GM18526 (cell line): ENCODE measurements around the gene KLHL29.

Experiments used
- POLR2A ChIP-seq: IDR thresholded peaks from 3 replicates; pipeline ENCODE4 v1.6.1; 2011; ENCODE audit not compliant: insufficient read length; ENCODE audit errors: extremely low read depth

The KLHL29 gene

GRCh38 chr2:23385351-23385747 is 370 bp downstream of the KLHL29 start:
- TF ChIP-seq POLR2A, result no peak

GRCh38 chr2:23385748-23386338 is 864 bp downstream of the KLHL29 start:
- TF ChIP-seq POLR2A, result no peak

DNA sequence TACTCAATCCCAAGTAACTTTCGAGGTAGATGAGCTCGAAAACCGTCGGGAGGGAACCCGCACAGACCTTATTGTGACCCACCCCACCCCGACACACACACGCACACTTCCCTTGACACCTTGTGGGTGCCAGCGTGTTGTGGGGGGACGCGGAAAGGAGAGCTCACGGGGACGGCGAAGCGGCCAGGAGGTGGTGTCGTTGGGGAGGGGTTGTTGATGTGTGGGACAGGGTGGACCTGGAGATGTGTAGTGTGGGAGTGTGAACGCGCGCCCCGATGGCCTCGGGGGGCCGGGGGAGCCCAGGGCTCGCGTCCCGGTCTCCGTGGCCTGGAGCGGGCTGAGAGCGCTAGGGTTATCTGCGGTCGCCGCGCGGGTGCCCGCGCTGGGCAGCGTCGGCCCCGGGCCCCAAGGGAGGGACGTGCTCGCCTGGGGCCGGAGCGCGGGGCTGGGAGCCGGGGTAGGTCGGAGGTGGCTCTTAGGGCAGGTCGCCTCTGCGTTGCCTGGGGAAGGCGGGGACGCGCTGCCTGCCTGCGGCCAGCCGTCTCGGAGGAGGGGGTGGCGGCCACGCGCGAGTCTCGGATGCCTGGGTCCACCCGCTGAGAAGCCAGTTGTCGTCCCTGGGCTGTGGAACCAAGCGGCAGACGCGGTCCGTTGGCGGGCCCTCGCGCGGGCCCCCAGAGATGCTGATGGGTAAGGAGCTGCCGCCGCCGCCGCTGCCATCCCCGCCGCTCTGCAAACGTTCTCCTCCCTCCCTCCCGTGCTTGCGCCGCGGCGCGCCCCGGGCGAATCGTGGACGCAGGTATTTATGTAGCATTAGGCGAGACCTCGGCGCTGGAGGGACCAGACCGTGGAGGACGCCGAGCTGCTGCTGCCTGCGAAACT is 1.6 kb downstream of the KLHL29 start:
- TF ChIP-seq POLR2A, result no peak

DNA sequence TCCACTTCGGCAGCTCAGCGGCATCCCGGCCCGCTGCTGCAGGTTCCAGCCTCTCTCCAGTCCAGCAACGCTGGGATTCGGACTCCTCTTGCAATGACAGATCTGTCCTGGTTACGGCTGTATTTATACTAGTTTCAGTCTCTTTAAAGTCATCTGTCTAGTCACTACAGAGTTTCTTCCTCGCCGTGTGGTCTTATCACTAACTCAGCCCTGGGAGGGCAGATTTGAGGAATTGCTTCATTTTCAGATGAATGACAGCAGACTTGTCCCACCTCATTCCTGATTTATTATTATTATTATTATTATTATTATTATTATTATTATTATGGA is 2.2 kb downstream of the KLHL29 start:
- TF ChIP-seq POLR2A, result no peak

DNA sequence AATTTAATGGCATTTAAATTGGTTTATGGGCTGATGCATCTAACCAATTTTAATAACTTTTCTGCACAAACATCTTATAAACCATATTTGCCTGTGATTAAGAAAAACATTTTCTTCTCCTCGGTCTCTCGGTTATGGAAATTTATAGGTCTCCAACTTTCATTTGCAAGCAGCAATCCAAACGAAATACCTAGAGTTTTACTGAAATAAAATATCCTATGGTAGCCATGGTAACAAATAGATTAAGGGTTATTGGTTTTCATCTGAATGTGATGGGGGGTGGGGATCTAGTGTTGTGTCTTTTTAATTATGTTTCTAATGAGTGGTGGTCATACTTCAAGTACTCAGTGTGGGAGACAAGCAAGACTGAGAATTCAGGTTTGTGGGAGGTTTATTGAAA is 2.9 kb downstream of the KLHL29 start:
- TF ChIP-seq POLR2A, result no peak

GRCh38 chr2:23388294-23388693 is 3.3 kb downstream of the KLHL29 start:
- no peak for TF ChIP-seq POLR2A

- no peak for TF ChIP-seq POLR2A
Observed at GRCh38 chr2:23388756-23389514, 4.0 kb downstream of the KLHL29 start.

- TF ChIP-seq POLR2A, result no peak
Observed at GRCh38 chr2:23390152-23390551, 5.2 kb downstream of the KLHL29 start.

DNA sequence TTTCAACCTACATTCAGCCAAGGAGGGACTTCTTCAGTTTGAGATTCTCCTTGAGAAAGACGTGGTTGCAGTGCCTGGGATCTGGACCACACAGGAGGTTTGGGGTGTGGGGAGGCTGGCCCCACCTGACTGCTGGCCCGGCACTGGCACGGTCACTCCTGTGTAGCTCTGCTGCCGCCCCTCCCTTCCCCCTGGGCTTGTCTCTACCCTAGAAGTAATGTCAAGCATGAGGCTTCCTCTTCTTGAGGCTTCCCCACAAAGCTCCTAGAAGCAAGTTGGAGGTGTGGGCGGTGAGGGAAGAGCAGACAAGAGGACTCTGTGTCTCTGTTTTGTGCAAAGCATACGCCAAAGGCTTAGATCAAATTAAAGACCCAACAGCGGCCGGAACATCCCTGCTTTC is 8.7 kb downstream of the KLHL29 start:
- no peak for TF ChIP-seq POLR2A

- no peak for TF ChIP-seq POLR2A
Observed at GRCh38 chr2:23394700-23395099, 9.7 kb downstream of the KLHL29 start.

DNA sequence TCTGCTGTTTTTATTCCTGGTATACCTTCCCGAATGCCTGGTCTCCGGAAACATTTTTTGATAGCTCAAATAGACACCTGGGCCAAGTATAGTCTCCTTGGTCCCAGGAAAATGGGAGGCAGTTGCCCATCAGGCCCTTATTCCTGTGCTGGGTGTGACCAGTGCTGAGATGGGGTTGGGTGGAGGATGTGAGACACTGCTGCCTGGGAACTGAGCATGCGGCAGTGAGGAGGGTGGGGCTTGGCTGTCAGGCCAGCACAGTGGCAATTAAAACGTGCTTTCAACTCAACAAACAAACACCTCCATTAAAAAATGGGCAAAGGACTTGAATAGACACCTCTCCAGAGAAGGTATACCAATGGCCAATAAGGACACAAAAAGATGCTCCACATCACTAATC is 12.5 kb downstream of the KLHL29 start:
- TF ChIP-seq POLR2A, result no peak

GRCh38 chr2:23399674-23400261 is 14.8 kb downstream of the KLHL29 start:
- TF ChIP-seq POLR2A, result no peak

- no peak for TF ChIP-seq POLR2A
Observed at GRCh38 chr2:23400703-23401102, 15.7 kb downstream of the KLHL29 start.

GRCh38 chr2:23401427-23402204 is 16.6 kb downstream of the KLHL29 start:
- TF ChIP-seq POLR2A, result no peak

DNA sequence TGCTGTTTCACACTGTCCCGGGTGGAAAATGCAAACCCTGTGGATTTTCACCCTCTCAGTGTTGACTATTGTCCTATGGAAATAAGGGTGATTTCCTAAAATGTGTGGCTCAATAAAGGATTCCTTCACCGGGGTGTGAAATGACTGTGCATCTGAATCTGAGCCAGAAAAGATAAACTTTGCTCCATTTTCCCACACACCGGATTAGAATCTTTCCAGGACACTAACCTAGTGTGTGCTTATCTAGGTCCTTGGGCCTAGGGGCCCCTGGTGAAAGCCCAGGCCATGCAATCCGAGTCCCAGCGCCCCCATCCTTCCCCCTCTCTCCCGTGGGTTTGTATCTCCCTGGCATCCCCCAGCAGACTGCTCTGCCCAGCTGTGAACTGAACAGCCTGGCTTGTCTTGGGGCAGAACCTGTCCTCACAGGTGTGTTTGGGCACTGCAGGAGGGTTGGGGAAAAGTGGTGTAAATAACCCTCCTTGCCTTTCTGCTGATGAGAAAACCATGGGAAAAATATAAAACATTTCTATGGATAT is 17.3 kb downstream of the KLHL29 start:
- TF ChIP-seq POLR2A, result no peak
